ENCODE measurements around the gene KIR2DL1. TPM values are rescaled to one million over a fixed set of nuclear protein-coding genes. Genes with fewer than 3 reads are reported as not detected.
"Not testable (repeated sequence)": the region's sequence is repeated elsewhere in the genome, so short reads cannot be mapped to it uniquely, and the experiment has no call there.

Gene KIR2DL1
- total RNA-seq, result not detected

DNA sequence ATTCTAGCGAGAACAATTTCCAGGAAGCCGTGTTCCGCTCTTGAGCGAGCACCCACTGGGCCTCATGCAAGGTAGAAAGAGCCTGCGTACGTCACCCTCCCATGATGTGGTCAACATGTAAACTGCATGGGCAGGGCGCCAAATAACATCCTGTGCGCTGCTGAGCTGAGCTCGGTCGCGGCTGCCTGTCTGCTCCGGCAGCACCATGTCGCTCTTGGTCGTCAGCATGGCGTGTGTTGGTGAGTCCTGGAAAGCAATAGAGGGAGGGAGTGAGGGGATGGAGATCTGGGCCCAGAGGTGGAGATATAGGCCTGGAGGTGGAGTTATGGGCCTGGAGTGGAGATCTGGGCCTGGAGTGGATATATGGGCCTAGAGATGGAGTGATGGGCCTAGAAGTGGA lies at the start of gene KIR2DL1:
KIR2DL1 (plus strand) TSS at position 148 of the 400 bp plus-strand sequence; CDS start at position 206, 58 bp downstream.
- H3K4me1 Mint-ChIP-seq; H3K4me3 Mint-ChIP-seq; POLR2A ChIA-PET; H3K27ac Mint-ChIP-seq; DNase-seq; H3K36me3 Mint-ChIP-seq (ENCODE audit: low read depth); CTCF ChIA-PET; H3K27me3 Mint-ChIP-seq; H3K9me3 Mint-ChIP-seq: not testable (repeated sequence)

DNA sequence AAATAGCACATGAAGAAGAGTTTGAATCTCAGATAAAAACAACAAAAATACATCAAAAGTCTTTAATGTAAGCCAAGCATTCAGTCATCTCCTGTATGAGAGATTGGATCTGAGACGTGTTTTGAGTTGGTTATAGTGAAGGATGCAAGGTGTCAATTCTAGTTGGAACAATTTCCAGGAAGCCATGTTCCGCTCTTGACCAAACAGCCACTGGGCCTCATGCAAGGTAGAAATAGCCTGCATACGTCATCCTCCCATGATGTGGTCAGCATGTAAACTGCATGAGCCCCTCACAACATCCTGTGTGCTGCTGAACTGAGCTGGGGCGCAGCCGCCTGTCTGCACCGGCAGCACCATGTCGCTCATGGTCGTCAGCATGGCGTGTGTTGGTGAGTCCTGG lies 45.5 kb upstream of the KIR2DL1 start, which contains the start of gene KIR3DL3:
KIR3DL3 (plus strand) TSS at position 301 of the 400 bp plus-strand sequence; CDS start at position 356, 55 bp downstream.
- H3K4me3 Mint-ChIP-seq, result no peak within 1 kb of the TSS
- no peak within 1 kb of the TSS for H3K27ac Mint-ChIP-seq
- H3K9me3 Mint-ChIP-seq, result peaks cover 10% of the 10 kb centered on the region
- no peaks in the 10 kb centered on the region for H3K4me1 Mint-ChIP-seq
- POLR2A ChIA-PET, result no interaction called here
- DNase-seq, result no peak
- CTCF ChIA-PET, result no interaction called here
- no peaks in the 10 kb centered on the region for H3K36me3 Mint-ChIP-seq (ENCODE audit: low read depth)
- peaks cover 3% of the 10 kb centered on the region for H3K27me3 Mint-ChIP-seq

DNA sequence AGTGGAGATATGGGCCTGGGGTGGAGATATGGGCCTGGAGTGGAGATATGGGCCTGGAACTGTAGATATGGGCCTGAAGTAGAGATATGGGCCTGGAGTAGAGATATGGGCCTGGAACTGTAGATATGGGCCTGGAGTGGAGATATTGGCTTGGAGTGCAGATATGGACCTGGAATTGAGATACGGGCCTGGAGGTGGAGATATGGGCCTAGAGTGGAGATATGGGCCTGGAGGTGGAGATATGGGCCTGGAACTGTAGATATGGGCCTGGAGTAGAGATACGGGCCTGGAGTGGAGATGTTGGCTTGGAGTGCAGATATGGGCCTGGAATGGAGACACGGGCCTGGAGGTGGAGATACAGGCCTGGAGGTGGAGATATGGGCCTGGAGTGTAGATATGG lies 44.9 kb upstream of the KIR2DL1 start:
- no peak for DNase-seq
- POLR2A ChIA-PET, result no interaction called here
- Mint-ChIP-seq H3K4me3 (no peak overlapping the region), H3K36me3 (ENCODE audit: low read depth) (no peaks in the 10 kb centered on the region), H3K27me3 (peaks cover 3% of the 10 kb centered on the region), H3K4me1 (no peaks in the 10 kb centered on the region), H3K9me3 (peaks cover 10% of the 10 kb centered on the region), H3K27ac (no peak overlapping the region)
- CTCF ChIA-PET, result no interaction called here

DNA sequence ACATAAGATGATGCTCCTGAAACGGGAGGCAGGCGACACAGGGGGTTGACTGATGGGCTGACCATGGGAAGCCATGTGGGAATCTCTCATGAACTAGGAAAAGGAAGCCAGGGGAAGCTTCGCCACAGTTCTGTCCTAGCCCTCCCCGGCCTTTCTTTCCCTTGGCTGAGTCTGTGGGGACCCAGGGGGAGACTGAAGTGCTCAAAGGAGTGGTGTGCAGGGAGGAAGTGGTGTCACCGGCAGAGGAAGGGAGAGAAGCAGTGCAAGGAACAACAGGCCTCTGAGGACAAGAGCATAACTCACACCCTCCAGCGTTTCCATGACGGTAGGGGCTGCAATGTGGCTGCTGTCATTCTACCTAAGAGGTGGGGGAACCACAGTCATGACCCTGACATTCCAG lies 44.3 kb upstream of the KIR2DL1 start:
- Mint-ChIP-seq H3K9me3 (peaks cover 10% of the 10 kb centered on the region), H3K36me3 (ENCODE audit: low read depth) (no peaks in the 10 kb centered on the region), H3K27ac (no peak overlapping the region), H3K27me3 (peaks cover 3% of the 10 kb centered on the region), H3K4me1 (no peaks in the 10 kb centered on the region), H3K4me3 (no peak overlapping the region)
- no peak for DNase-seq
- ChIA-PET CTCF (no interaction called here), POLR2A (no interaction called here)

DNA sequence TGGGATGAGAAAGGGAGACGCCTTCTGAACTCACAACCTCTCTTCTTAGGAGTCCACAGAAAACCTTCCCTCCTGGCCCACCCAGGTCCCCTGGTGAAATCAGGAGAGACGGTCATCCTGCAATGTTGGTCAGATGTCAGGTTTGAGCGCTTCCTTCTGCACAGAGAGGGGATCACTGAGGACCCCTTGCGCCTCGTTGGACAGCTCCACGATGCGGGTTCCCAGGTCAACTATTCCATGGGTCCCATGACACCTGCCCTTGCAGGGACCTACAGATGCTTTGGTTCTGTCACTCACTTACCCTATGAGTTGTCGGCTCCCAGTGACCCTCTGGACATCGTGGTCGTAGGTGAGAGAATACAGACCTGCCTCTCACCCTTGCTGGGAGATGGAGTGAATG lies 42.0 kb upstream of the KIR2DL1 start:
- ChIA-PET CTCF (no interaction called here), POLR2A (no interaction called here)
- DNase-seq, result no peak
- Mint-ChIP-seq H3K4me1 (no peaks in the 10 kb centered on the region), H3K27me3 (peaks cover 3% of the 10 kb centered on the region), H3K9me3 (peaks cover 3% of the 10 kb centered on the region), H3K36me3 (ENCODE audit: low read depth) (no peaks in the 10 kb centered on the region), H3K27ac (no peak overlapping the region), H3K4me3 (no peak overlapping the region)

DNA sequence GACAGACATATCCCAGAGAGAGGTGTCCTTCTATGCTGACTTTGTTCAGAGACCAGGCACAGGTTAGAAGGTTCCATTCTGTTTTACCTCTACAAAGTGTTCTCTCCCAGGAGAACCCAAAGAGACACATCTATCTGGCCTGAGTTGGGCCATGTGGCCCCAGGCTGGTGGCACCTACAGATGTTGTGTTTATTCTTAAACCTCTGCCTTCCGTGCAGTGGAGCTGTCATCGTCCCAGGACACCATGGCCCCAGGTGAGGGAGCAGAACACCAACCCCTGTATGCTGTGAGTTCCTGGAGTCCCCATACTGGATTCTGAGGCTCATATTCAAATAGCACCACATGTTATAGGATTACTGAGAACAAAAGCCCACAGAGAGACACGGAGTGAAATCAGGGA lies 41.4 kb upstream of the KIR2DL1 start:
- ChIA-PET CTCF (no interaction called here), POLR2A (no interaction called here)
- Mint-ChIP-seq H3K4me3 (no peak overlapping the region), H3K27me3 (peaks cover 3% of the 10 kb centered on the region), H3K4me1 (no peaks in the 10 kb centered on the region), H3K9me3 (peaks cover 3% of the 10 kb centered on the region), H3K27ac (no peak overlapping the region), H3K36me3 (ENCODE audit: low read depth) (no peaks in the 10 kb centered on the region)
- DNase-seq, result no peak

DNA sequence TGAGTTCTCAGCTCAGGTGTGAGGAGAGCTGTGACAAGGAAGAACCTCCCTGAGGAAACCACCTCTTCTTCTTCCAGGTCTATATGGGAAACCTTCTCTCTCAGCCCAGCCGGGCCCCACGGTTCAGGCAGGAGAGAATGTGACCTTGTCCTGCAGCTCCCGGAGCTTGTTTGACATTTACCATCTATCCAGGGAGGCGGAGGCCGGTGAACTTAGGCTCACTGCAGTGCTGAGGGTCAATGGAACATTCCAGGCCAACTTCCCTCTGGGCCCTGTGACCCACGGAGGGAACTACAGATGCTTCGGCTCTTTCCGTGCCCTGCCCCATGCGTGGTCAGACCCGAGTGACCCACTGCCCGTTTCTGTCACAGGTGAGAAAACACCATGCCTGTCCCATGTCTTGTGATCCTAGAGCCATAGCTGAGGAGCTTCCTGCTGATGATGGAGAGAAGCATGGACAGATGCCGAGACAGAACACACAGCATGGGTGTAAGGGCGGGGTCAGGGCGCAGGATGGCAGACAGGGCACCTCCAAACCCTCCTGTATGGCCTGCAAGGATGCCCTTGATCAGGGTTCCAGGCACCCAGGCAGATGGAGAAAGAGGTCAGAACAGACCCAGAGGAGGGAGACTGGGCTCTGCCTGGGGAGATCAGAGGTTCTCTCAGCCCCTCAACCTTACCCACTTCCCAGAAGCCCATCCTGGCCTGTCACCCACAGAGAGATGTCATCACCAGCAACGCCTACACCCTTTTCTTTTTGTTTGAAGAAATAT lies 40.0 kb upstream of the KIR2DL1 start:
- ChIA-PET POLR2A (no interaction called here), CTCF (no interaction called here)
- Mint-ChIP-seq H3K4me3 (no peak overlapping the region), H3K27me3 (peaks cover 3% of the 10 kb centered on the region), H3K4me1 (no peaks in the 10 kb centered on the region), H3K36me3 (ENCODE audit: low read depth) (no peaks in the 10 kb centered on the region), H3K9me3 (peaks cover 2% of the 10 kb centered on the region), H3K27ac (no peak overlapping the region)
- DNase-seq, result no peak

DNA sequence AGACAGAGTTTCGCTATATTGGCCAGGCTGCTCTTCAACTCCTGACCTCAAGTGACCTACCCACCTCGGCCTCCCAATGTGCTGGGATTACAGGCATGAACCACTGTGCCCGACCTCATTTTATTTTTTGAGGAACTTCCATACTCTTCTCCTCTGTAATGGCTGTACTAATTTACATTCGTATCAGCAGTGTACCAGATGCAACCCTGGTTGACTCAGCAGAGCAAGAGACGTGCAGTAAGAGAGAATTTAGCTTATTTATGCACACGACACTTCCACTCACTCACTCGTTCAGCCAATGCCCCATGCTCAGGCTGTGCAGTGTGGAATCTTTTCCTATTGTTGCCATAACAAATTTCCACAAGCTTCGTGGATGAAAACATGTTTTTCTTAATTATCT lies 38.4 kb upstream of the KIR2DL1 start:
- H3K27ac Mint-ChIP-seq, result no peak overlapping the region
- H3K36me3 Mint-ChIP-seq (ENCODE audit: low read depth), result no peaks in the 10 kb centered on the region
- no peak overlapping the region for H3K4me3 Mint-ChIP-seq
- CTCF ChIA-PET, result no interaction called here
- H3K27me3 Mint-ChIP-seq, result peaks cover 3% of the 10 kb centered on the region
- POLR2A ChIA-PET, result no interaction called here
- H3K4me1 Mint-ChIP-seq, result no peaks in the 10 kb centered on the region
- no peaks in the 10 kb centered on the region for H3K9me3 Mint-ChIP-seq
- DNase-seq, result no peak

DNA sequence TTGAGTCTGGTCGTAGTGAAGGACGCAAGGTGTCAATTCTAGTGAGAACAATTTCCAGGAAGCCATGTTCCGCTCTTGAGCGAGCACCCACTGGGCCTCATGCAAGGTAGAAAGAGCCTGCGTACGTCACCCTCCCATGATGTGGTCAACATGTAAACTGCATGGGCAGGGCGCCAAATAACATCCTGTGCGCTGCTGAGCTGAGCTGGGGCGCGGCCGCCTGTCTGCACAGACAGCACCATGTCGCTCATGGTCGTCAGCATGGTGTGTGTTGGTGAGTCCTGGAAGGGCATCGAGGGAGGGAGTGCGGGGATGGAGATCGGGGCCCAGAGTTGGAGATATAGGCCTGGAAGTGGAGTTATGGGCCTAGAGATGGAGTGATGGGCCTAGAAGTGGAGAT lies 31.3 kb upstream of the KIR2DL1 start, which contains the start of gene KIR2DL3:
KIR2DL3 (plus strand) TSS at position 208 of the 400 bp plus-strand sequence; CDS start at position 241, 33 bp downstream.
- H3K27ac Mint-ChIP-seq; POLR2A ChIA-PET; H3K36me3 Mint-ChIP-seq (ENCODE audit: low read depth); H3K27me3 Mint-ChIP-seq; H3K4me1 Mint-ChIP-seq; H3K9me3 Mint-ChIP-seq; DNase-seq; CTCF ChIA-PET; H3K4me3 Mint-ChIP-seq: not testable (repeated sequence)

DNA sequence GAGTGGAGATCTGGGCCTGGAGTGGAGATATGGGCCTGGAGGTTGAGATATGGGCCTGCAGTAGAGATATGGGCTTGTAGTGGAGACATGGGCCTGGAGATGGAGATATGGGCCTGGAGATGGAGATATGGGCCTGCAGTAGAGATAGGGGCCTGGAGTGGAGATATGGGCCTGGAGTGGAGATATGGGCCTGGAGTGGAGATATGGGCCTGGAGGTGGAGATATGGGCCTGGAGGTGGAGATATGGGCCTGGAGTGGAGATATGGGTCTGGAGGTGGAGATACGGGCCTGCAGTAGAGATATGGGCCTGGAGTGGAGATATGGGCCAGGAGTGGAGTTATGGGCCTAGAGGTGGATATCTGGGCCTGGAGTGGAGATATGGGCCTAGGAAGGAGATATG lies 30.9 kb upstream of the KIR2DL1 start:
- DNase-seq, result no peak
- ChIA-PET POLR2A (no interaction called here), CTCF (no interaction called here)
- H3K4me1 Mint-ChIP-seq, result no peaks in the 10 kb centered on the region
- no peak overlapping the region for H3K27ac Mint-ChIP-seq
- H3K4me3 Mint-ChIP-seq, result no peak overlapping the region
- H3K27me3 Mint-ChIP-seq, result no peaks in the 10 kb centered on the region
- no peaks in the 10 kb centered on the region for H3K36me3 Mint-ChIP-seq (ENCODE audit: low read depth)
- H3K9me3 Mint-ChIP-seq, result no peaks in the 10 kb centered on the region

DNA sequence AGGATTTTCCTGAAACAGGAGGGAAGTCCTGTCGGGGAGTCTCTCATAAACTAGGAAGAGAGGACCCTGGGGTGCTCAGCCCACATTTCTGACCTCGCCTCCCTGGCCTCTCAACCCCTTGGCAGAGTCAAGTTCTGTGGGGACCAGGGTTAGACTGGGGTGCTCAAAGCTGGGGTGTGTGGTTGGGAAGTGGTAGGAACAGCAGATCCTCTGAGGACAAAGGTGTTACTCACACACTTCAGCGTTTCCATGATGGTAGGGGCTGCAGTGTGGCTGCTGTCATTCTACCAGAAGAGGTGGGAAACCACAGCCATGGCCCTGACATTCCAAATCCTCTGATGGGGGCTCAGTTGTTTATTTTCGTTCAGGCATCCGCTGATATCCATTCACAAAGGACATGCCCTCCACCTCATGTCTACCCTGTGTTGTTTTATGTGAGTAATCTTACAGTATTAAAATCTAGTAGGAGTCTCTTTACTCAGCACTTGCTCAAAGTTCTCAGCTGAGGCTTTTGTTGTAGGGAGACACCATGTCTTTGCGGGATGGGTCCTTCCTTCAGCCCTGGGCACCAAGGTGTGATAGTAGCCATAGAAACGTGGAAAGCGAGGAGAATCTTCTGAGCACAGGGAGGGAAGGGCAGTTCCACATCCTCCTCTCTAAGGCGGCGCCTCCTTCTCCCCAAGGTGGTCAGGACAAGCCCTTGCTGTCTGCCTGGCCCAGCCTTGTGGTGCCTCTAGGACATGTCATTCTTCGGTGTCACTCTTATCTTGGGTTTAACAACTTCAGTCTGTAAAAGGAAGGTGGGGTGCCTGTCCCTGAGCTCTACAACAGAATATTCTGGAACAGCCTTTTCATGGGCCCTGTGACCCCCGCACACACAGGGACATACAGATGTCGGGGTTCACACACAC lies 29.8 kb upstream of the KIR2DL1 start:
- no peaks in the 10 kb centered on the region for H3K27me3 Mint-ChIP-seq
- no peaks in the 10 kb centered on the region for H3K4me1 Mint-ChIP-seq
- DNase-seq, result no peak
- no peak overlapping the region for H3K4me3 Mint-ChIP-seq
- no peaks in the 10 kb centered on the region for H3K9me3 Mint-ChIP-seq
- ChIA-PET CTCF (no interaction called here), POLR2A (no interaction called here)
- no peak overlapping the region for H3K27ac Mint-ChIP-seq
- no peaks in the 10 kb centered on the region for H3K36me3 Mint-ChIP-seq (ENCODE audit: low read depth)

DNA sequence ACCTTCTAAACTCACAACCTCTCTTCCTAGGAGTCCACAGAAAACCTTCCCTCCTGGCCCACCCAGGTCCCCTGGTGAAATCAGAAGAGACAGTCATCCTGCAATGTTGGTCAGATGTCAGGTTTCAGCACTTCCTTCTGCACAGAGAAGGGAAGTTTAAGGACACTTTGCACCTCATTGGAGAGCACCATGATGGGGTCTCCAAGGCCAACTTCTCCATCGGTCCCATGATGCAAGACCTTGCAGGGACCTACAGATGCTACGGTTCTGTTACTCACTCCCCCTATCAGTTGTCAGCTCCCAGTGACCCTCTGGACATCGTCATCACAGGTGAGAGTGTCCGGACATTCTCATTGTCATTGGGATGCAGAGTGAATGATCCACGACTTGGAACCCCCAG lies 27.6 kb upstream of the KIR2DL1 start:
- POLR2A ChIA-PET, H3K4me3 Mint-ChIP-seq: not testable (repeated sequence)

DNA sequence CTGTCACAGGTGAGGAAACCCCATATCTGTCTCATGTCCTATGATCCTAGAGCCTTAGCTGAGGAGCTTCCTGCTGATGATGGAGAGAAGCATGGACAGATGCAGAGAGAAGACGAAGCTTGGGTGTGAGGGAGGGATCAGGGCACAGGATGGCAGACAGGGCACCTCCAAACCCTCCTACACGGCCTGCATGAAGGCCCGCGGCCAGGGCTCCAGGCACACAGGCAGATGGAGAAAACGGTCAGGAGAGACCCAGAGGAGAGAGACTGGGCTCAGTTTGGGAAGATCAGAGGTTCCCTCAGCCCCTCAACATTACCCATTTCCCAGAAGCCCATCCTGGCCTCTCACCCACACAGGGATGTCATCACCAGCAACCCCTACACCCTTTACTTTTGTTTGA lies 25.5 kb upstream of the KIR2DL1 start:
- H3K36me3 Mint-ChIP-seq (ENCODE audit: low read depth); H3K4me1 Mint-ChIP-seq; POLR2A ChIA-PET; H3K27ac Mint-ChIP-seq; H3K4me3 Mint-ChIP-seq; H3K27me3 Mint-ChIP-seq; DNase-seq; H3K9me3 Mint-ChIP-seq: not testable (repeated sequence)
- CTCF ChIA-PET, result interaction anchor here (0.7 kb wide), 1 partner anchor 127 kb away, joined by 3 read pairs; no protein-coding TSS in a partner anchor

More for the DNA sequence above, 27.6 kb upstream of the KIR2DL1 start:
- H3K36me3 Mint-ChIP-seq (ENCODE audit: low read depth); DNase-seq; H3K9me3 Mint-ChIP-seq; H3K27ac Mint-ChIP-seq; H3K27me3 Mint-ChIP-seq; H3K4me1 Mint-ChIP-seq; CTCF ChIA-PET: not testable (repeated sequence)

All from activated CD4-positive, alpha-beta memory T cell treated with anti-CD3 and anti-CD28 coated beads, Interleukin-2, amount 10 ng/mL, durations not matched to agents 7 days and 5 days (primary cell).